ENCODE data around the gene ADGRF5.

Gene ADGRF5, protein sequence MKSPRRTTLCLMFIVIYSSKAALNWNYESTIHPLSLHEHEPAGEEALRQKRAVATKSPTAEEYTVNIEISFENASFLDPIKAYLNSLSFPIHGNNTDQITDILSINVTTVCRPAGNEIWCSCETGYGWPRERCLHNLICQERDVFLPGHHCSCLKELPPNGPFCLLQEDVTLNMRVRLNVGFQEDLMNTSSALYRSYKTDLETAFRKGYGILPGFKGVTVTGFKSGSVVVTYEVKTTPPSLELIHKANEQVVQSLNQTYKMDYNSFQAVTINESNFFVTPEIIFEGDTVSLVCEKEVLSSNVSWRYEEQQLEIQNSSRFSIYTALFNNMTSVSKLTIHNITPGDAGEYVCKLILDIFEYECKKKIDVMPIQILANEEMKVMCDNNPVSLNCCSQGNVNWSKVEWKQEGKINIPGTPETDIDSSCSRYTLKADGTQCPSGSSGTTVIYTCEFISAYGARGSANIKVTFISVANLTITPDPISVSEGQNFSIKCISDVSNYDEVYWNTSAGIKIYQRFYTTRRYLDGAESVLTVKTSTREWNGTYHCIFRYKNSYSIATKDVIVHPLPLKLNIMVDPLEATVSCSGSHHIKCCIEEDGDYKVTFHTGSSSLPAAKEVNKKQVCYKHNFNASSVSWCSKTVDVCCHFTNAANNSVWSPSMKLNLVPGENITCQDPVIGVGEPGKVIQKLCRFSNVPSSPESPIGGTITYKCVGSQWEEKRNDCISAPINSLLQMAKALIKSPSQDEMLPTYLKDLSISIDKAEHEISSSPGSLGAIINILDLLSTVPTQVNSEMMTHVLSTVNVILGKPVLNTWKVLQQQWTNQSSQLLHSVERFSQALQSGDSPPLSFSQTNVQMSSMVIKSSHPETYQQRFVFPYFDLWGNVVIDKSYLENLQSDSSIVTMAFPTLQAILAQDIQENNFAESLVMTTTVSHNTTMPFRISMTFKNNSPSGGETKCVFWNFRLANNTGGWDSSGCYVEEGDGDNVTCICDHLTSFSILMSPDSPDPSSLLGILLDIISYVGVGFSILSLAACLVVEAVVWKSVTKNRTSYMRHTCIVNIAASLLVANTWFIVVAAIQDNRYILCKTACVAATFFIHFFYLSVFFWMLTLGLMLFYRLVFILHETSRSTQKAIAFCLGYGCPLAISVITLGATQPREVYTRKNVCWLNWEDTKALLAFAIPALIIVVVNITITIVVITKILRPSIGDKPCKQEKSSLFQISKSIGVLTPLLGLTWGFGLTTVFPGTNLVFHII (N-terminal part only)

DNA sequence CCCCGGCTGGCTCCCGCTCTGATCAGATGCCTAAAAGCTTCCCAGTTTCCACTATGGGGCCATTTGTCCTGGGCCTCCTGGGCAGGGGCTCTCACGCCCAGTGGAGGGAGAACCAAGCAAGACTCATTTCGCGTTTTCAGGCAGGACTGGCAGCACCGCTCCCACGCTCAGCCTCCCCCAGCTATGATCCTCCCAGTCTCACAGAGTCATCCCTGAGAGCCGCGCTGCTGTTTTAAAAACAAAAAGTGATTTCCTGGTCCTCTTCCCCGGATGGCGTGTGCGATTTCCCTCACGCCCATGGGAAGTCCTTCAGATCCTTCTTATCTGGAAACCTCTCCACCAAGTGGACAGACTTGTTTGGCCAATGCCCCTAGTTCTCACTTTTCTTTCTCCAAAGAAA lies at the start of gene ADGRF5:
TSS of gene ADGRF5 (minus strand) at position 208 of the 400 bp plus-strand sequence. CDS start 15,176 bp downstream, outside the sequence.
- no peak for DNase-seq (ENCODE audit: low spot score)

DNA sequence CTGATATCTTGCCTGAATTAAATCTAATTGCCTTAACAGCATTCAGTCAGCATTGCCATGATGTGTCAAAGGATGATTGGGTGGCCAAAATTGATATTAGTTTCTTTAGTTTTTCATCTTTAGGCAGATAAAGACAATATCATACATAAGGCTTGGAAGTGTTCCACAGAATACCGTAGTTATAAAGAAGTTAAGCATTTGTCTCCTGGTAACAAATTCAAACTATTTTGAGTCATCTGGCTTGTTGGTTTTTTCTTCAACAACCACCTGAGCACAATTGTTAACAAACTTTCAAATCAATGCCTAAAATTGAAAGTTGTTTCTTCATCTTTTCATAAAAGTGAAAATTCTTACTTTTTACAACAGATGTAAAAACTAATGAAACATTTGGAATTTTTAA lies 47.5 kb upstream of the ADGRF5 start:
- DNase-seq (ENCODE audit: low spot score) = no peak

DNA sequence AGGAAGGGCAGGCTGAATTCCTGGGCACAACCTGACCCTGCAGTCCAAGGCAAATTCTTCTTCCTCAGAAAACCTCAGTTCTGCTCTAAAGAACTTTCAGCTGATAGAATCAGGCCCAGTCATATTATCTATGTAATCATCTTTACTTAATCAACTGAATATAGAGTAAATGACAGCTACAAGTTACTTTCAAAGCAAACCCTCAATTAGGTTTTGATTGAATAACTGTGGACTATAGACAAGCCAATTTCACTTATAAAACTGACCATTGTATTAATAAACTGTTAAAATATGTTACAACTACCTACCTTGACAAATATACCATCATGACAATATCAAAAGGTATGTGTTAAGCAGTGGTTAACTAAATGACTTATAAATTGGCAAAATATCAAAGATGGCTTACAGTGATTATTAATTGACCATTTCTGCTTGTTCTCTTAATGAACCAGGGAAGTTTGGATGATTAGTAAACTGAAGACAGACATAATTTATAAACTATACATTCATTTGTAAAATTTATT lies 46.1 kb upstream of the ADGRF5 start:
- DNase-seq (ENCODE audit: low spot score) = no peak

DNA sequence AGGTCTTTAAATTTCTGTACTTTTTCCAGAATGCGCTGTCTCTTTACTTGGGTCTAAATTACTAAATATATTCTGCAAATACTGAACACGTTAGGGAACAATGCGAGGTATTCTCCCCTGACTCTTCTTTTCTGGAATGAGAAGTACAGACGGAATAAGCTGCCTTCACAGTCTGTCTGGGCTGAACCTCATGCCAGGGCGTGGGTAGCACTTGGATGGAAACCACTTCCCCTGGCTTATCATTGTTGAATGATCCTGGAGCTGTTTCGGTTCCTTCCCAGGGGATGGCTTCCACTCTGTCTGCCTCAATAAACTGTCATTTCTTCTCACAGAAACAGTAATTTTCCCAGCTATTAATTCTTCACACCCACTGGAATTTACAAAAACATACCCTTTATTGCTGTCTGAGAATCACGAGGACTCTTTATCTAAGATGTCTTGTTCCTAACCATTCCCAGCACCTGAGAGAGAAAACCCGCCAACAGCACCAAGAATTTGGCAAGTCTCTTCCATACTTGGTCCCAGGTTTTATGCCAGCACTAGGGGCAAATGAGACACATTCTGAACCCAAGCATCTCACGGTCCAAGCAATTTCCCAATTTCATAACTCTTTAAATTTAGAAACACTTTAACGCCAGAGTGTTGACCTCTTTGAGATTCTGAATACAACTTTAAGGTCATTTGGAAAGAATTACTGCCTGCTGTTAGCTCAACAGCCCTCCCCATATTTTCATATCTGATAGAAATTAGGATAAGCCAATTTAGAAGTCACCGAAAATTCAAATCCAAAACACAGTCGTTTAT lies 43.2 kb upstream of the ADGRF5 start:
- no peak for DNase-seq (ENCODE audit: low spot score)

DNA sequence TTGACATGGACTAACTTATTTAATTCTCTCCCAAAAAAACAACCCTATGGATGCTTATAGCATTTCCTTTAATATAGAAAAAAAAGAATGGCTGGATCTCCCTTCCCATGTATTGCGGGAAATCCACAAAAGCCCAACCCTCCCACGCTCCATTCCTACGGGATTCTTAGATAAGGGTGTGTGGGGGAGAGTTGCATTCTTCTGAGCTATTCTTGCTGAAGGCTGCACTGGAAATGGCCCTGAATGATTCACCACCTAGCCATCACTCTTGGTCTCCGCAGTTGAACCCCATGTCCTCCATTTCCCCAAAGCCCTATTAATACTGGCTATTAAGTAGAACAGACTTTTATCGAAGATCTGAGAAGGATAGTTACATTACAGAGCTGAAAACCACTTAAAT lies 41.9 kb upstream of the ADGRF5 start:
- no peak for DNase-seq (ENCODE audit: low spot score)

DNA sequence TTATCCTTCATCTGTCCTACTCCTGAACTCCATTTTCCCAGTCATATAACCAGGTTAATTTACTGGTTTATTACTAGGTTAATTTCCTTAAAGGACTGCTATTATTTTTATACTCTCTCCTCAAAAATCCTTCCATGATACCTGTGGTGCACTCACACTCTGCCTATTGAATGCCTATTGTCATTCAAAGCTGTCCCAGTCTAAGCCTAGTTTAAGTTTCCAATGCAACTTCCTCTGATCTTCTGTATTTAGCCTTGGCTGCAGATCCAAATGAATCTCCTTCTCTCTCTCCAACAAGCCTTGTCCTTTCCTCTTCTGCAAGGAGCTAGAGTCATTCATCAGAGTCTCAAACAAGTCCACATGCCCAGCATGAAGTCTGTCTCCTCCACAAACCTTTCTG lies 41.3 kb upstream of the ADGRF5 start:
- DNase-seq (ENCODE audit: low spot score) = peak; percentile 15

DNA sequence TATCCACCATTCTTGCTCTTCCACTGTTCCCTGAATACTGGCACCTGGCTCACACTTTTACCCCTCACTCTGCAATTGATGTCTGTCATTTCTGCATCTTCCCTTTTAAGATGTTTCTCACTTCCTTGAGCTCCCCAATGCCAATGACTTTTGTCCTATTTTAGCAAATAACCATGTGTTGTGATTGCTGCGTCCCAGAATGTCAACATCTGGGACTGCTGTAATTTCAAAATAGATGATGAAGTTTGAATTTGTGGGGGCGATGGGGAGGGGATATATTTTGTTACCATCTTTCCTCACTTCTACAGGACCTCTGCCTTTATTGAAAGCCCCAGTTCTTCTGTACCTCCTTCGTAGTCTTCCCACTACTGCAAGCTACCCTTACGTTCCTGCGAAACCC lies 40.0 kb upstream of the ADGRF5 start:
- DNase-seq (ENCODE audit: low spot score) = no peak

DNA sequence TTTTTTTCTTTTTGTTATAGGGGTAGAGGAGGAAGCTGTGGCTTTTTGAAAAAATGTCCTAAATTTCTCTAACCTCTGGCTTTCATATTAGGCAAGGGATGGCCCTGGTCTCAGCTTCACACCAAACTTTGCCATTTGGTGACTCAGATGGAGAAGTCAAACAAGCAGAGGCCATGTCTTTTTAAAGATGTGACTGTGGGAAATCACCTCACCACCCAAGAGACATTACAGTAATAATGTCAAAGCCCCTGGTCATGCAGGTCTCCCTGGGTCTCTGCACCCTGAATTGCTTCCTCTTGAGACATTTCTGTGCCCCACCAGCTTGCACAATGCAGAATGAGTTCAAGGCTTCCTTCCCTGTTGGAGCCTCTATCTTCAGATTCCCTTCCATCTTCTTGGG lies 39.5 kb upstream of the ADGRF5 start:
- DNase-seq (ENCODE audit: low spot score) = no peak

DNA sequence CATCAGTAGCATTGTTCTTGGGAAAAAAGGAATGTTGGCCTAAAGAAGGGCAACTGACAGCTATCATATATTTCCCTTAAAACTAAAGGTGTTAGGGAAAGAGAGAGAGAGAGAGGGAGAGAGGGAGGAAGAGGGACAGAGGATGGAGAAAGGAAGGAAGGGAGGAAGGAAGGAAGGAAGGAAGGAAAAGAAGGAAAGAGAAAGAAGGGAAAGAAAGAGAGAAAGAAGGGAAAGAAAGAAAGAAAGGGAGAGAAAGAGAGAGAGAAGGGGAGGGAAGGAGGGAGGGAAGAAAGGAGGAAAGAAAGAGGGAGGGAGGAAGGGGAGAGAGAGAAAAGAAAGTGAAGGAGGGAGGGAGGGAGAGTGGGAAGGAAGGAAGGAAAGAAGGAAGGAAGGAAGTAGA lies 37.7 kb upstream of the ADGRF5 start:
- no peak for DNase-seq (ENCODE audit: low spot score)

DNA sequence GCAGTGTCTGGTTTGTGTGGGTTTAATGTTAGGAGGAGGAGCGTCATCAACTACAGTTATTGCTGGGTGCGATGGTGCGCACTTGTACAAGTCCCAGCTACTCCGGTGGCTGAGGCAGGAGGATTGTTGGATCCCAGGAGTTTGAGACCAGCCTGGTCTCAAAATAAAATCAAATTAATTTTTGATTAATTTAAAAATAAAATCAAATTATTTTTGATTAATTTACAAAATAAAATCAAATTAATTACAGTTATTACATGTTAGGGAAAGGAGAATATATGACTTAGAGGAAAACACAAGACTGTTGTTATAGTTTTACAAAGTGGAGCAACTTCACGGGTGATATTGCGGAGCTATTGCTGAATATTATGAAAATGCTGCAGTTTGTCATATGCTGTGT lies 34.7 kb upstream of the ADGRF5 start:
- no peak for DNase-seq (ENCODE audit: low spot score)

DNA sequence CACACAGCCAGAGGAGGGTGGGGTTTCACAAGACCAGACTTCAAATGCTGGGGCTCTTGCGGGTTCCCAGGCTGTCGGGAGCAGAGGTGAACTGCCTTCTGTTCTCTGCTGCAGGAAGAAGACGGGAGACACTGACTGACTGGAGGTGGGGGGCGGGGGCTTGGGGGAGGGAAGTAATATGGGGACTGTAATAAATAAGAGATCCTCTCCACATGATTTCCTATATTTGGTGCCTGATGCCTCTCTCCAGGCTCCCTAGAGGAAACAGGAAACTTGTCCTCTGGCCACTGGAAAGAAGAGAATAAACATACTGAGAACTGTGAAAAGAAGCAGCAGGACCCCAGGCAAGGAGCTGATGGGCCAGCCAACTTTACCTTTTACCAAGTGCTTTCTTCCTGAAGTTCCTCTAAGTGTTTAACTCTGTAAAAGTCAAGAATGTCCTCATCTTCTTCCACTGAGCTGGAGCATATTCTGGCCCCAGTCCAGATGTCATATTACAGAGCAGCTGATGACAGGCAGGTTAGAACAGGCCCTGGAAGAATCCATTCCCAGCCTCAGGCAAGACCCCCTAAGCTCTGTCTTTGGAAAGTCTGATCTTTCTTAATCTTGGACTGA lies 33.2 kb upstream of the ADGRF5 start:
- DNase-seq (ENCODE audit: low spot score) = no peak

DNA sequence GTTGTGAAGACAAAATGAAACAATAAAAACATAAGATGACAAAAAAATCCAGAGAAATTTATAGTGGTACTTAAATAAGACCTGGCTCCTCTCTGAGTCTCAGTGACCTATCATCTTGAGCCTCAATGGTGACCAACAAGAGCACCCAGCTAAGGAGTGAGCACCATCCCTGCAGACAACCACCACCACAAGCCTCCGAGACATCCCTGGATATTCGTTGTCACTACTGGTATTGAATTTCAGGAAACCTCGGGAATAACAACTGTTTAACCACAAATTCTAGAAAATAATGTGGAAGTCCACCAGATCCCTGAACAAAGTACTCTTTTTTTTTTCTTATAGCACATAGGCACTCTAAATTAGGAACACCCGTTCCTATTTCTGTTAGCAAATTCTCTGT lies 32.2 kb upstream of the ADGRF5 start:
- DNase-seq (ENCODE audit: low spot score) = no peak

DNA sequence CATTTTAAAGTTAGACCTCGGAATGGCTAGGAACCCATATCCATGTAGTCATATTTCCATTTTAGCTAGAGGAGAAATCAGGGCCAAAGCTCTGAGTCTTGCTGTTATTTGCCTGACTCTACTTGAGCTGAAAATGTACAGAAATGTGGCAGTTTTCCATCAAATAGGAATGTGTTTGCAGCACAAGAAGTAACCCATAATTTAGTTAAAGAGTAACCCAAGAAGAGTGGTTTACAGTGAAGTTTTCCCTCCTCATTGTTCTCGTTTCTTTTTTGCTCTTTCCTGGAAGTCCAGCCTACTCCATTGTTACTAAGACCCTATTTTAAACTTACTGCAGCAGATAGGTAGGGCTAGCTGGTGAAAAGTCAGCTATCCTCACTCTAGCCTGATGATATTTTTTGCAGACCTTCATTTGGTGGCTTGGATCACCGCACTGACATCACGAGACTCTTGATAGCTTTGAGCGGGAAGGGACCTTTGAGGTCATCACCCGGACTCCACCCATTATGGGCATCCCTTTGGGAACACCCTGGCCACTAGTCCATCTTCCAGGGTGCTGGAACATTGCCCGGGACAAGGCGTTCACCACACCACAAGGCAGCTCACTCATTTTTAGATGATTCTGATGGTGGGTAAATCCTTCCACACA lies 28.0 kb upstream of the ADGRF5 start:
- DNase-seq (ENCODE audit: low spot score) = no peak

DNA sequence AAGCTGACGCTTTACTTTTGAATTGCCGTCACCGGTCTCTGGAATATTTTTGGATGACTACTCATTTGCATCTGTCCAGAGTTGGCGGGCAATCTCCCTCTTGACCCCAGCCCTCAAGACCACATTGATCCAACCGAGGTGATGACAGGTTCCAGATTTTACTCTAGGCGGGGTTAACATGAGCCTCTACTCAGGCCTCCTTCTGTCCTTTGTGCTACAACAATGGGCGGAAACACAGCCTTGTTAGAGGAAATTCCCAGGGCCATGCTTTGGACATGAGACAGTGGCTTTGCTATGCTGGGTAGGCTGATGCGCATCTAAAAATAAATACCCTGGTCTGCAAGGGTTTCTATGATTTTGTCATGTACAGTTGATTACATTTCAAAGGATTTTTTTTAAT lies 27.0 kb upstream of the ADGRF5 start:
- no peak for DNase-seq (ENCODE audit: low spot score)

DNA sequence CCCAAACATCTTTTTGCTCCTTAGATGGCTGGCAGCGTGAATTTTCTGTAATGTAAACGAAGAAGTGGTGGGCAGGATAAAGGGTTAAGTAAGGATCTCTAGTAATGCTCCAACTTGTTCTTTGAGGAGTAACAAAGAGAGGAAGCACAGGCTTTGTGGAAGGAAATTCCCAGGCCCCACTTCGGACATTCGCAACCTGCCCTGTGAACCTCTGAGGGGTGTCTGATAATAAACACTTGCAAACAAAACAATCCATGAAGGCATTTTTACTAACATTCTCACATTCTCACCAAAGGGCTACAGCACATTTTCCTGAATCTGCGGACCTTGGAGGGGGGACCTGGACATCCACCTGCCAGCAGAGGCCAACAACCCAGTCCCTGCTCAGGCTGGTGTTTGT lies 25.8 kb upstream of the ADGRF5 start:
- no peak for DNase-seq (ENCODE audit: low spot score)

DNA sequence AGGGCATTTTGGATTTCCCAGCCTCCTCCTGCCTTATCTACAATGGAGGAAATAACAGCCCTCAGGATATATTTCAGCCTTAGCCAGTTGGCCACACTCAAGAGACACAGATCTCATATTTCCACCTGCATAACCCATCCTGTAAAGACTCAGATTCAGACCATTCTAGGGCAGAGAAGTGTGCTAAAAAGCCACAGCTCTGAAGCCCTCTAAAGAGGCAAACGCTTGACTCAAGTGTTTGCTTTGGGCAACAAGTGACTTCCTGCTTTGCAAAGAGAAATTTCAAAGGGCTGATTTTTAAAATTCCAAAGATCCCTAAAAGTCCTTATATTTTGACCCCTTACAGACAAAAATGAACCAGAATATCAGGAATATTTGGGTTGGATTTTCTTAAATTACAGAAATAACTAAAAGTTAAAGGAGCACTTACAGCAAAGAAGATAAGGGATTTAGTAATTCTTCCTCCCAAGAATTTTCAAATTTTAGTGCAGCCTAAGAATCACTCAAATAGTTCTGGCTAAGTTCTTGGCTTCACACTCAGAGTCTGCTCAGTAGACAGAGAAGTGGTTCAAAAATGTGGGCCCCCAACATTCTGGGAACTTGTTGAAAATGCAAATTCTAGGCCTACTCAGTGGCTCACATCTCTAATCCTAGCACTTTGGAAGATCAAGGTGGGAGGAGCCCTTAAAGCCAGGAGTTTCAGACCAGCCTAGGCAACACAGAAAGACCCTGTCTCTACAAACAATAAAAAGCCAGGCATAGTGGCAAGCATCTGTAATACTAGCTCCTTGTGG lies 18.9 kb upstream of the ADGRF5 start:
- DNase-seq (ENCODE audit: low spot score) = no peak

DNA sequence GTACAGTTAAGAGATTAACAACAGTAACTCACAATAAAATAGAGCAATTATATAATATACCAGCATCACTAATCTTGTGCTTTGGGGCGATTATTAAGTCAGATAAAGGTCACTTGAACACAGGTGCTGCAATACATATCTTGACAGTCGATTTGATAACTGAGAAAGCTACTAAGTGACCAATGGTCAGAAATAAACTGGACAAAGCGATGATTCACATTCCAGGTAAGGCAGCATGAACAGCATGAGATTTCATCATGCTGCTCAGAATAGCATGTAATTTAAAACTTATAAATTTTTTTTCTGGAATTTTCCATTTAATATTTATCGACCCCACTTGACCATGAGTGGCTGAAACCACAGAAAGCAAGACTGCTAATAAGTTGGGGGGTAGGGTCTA lies 15.9 kb upstream of the ADGRF5 start:
- DNase-seq (ENCODE audit: low spot score) = no peak

DNA sequence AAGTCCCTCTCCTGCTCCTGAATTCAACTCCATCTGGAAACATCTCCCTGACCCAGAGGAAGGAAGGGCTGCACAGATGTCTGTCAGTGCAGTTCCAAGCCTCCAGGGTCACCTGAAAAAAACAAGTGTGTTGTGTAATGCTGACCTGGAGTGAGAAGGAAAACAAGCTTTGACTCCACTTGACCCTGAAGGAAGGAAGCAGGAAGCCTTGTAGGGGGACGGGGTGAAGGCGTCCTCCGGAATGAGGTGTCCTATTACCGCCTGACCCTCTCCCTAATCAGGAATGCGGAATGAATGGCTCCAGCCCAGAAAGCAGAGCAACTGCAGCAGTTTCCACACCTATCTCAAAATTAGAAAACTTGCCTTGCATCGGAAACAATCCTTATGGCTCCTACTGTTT lies 13.9 kb upstream of the ADGRF5 start:
- DNase-seq (ENCODE audit: low spot score) = no peak

DNA sequence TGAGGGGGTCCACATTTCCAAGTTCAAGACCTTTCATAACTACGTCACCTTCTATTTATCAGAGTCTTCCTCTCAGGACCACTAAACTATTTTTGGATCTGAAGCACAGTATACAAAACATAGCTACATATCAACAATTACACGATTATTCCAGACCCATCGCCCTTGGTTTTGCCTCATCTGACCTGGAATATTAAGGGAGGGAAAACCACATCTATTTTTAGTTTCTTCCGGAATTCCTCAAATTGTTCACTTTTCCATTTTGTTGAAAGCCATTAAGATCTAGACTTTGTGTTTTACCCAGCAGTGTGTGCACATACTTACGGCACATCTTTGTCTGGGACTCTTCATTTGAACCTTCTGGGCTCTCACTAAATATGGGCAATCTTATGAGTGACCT lies 12.0 kb upstream of the ADGRF5 start:
- DNase-seq (ENCODE audit: low spot score) = no peak
